Inferior parietal cortex (tissue), 1 donor: ENCODE results near the gene ABCC6.
"Not testable (repeated sequence)": the region's sequence is repeated elsewhere in the genome, so short reads cannot be mapped to it uniquely, and the experiment has no call there.

Experiments
- DNase-seq: peaks from one replicate; pipeline ENCODE4 v3.0.0-alpha.2; 2016; ENCODE audit errors: extremely low spot score

Gene ABCC6

GRCh38 chr16:16223662-16224241, 458 bp upstream of the ABCC6 start:
- not testable (repeated sequence) for DNase-seq

GRCh38 chr16:16221382-16221781, 1.9 kb downstream of the ABCC6 start:
- DNase-seq, result not testable (repeated sequence)

GRCh38 chr16:16220449-16220848, 2.8 kb downstream of the ABCC6 start:
- DNase-seq, result not testable (repeated sequence)

- not testable (repeated sequence) for DNase-seq
These were observed 4.5 kb downstream of the ABCC6 start for GRCh38 chr16:16218787-16219186.

GRCh38 chr16:16218349-16218748, 4.9 kb downstream of the ABCC6 start:
- not testable (repeated sequence) for DNase-seq

GRCh38 chr16:16213863-16214293, 9.4 kb downstream of the ABCC6 start:
- DNase-seq, result not testable (repeated sequence)

GRCh38 chr16:16211404-16211803, 11.9 kb downstream of the ABCC6 start:
- DNase-seq, result not testable (repeated sequence)

GRCh38 chr16:16208461-16208860, 14.8 kb downstream of the ABCC6 start:
- not testable (repeated sequence) for DNase-seq

- DNase-seq, result not testable (repeated sequence)
These were observed 15.4 kb downstream of the ABCC6 start for GRCh38 chr16:16207787-16208334.

GRCh38 chr16:16207097-16207786, 16.1 kb downstream of the ABCC6 start:
- not testable (repeated sequence) for DNase-seq

- not testable (repeated sequence) for DNase-seq
These were observed 17.4 kb downstream of the ABCC6 start for GRCh38 chr16:16205864-16206263.

GRCh38 chr16:16204552-16204951, 18.7 kb downstream of the ABCC6 start:
- DNase-seq, result not testable (repeated sequence)

GRCh38 chr16:16203494-16203893, 19.8 kb downstream of the ABCC6 start:
- not testable (repeated sequence) for DNase-seq

- DNase-seq, result not testable (repeated sequence)
These were observed 20.7 kb downstream of the ABCC6 start for GRCh38 chr16:16202400-16203143.

GRCh38 chr16:16201880-16202279, 21.4 kb downstream of the ABCC6 start:
- DNase-seq, result not testable (repeated sequence)

GRCh38 chr16:16200391-16200790, 22.9 kb downstream of the ABCC6 start:
- DNase-seq, result not testable (repeated sequence)

GRCh38 chr16:16199428-16199827, 23.9 kb downstream of the ABCC6 start:
- DNase-seq, result not testable (repeated sequence)

GRCh38 chr16:16197966-16198365, 25.3 kb downstream of the ABCC6 start:
- no peak for DNase-seq

- no peak for DNase-seq
These were observed 26.0 kb downstream of the ABCC6 start for GRCh38 chr16:16197331-16197730.

- no peak for DNase-seq
These were observed 27.2 kb downstream of the ABCC6 start for GRCh38 chr16:16196099-16196498.

GRCh38 chr16:16191493-16192167, 31.7 kb downstream of the ABCC6 start:
- DNase-seq, result no peak

GRCh38 chr16:16190966-16191365, 32.3 kb downstream of the ABCC6 start:
- DNase-seq, result not testable (repeated sequence)
